ENCODE measurements around the gene C19orf53.
"Not testable (repeated sequence)": the region's sequence is repeated elsewhere in the genome, so short reads cannot be mapped to it uniquely, and the experiment has no call there.

The C19orf53 gene

DNA sequence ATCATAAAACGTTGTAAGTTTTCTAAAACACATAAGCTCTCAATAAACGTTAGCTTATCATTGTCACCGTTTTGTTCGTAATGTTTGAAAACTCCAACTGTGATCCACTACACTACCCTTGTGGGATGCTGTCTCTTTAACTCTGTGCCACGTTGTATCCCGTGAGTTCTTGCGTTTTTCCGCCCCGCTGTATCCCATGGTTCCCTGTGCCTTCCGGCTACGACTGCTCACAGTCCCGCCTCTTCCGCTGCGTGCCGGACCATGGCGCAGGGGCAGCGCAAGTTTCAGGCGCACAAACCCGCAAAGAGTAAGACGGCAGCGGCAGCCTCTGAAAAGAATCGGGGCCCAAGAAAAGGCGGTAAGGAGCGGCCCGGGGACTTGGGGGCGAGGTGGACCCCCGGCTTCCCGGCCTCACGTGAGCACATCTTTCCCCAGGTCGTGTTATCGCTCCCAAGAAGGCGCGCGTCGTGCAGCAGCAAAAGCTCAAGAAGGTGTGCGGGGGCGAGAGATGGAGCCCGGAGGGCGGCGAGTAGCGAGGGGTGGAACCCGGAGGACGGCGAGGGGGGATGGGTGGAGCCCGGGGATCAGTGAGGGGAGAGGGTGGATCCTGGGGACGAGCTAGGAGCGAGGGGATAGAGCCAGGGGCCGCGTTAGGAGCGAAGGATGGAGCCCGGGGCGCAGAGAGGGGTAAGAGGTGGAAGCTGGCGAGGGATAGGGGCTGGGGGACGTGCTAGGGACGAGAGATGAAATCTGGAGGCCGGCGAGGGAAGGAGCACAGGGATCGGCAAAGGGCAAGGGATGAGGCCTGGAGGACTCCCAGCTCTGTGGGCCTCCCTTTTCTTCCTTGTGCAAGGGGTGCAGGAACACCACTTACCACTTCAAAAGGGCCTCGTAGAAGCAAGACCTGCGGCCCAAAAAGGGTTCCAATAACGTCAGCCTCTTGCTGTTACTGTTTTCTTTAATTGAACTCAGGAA, at the start of gene C19orf53:
Gene C19orf53, plus strand, starts transcription at position 240 of the 975 bp plus-strand sequence. Its CDS starts 22 bp downstream, at position 262.
- peak; percentile 81 for DNase-seq

DNA sequence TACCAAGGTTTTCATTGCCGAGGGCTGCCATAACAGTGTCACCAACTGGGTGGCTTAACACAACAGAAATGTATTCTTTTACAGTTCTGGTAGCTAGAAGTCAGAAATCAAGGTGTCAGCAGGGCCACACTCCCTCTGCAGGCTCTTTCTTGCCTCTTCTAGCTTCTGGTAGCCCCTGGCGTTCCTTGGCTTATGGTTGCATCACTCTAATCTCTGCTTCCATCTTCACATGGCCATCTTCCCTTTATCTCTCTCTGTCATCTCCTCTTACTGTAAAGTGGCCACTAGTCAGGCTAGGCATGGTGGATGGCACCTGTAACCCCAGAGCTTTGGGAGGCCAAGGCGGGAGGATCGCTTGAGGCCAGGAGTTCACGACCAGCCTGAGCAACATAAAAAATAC, 47.9 kb upstream of the C19orf53 start:
- no peak for DNase-seq

DNA sequence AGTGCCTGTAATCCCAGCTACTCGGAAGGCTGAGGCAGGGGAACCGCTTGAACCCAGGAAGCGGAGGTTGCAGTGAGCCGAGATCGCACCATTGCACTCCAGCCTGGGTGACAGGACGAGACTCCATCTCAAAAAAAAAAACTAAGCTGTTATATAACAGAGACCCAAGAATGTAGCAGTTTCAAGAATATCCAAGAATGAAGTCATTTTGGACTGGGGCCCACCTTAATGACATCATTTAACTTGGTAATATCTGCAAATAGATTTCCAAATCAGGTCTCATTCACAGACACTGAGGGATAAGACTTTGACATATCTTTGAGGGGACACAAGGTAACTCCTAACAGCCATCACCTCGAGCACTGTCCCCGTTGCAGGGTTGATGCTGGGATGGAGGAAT, 46.5 kb upstream of the C19orf53 start:
- DNase-seq, result no peak

DNA sequence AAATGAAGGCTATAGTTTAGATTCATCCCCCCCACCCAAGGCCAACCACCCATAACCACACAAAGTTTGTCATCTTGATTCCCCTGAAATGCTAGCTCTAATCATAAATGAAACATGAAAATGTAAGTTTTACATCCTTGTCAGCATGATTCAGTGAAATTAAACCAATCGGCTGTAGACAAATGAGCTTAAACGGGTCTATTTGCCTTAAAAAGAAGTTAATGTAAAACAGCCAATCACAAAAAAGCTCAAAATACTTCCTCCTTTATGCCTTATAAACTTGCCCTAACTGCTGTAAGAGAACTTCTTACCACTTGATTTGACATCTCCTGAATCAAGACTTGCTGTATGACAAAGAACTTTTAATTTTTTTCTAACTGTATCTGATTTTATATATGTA, 44.4 kb upstream of the C19orf53 start:
- no peak for DNase-seq

- peak; percentile 79 for DNase-seq
Measured at GRCh38 chr19:13731147-13731964, 42.9 kb upstream of the C19orf53 start.

DNA sequence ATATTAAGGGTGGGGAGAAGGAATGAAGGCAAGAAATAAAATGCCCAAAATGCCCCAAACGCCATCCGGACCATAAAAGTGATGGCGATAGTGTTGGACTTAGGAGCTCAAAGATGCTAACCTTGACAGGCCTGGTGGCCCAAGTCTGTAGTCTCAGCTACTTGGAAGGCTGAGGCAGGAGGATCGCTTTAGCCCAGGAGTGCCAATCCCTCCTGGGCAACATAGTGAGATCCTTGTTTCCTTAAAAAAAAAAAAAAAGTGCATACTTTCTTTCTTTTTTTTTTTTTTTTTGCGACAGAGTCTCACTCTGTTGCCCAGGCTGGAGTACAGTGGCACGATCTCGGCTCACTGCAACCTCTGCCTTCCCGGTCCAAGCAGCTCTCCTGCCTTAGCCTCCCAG, 41.9 kb upstream of the C19orf53 start:
- no peak for DNase-seq

DNA sequence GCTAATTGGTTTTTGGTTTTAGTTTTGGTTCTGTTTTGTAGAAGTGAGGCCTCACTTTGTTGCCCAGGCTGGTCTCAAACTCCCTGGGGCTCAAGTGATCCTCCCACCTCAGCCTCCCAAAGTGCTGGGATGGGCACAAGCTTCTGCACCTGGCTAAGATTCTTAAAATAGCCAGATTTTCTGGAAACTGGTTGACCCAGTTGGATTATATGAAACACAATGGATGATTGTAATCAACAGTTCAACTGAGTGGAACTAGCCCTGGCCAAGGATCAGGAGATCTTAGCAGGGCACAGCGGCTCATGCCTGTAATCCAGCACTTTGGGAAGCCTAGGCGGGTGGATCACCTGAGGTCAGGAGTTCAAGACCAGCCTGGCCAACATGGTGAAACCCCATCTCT, 39.5 kb upstream of the C19orf53 start:
- no peak for DNase-seq

- DNase-seq, result no peak
Measured at GRCh38 chr19:13738073-13738472, 36.2 kb upstream of the C19orf53 start.

DNA sequence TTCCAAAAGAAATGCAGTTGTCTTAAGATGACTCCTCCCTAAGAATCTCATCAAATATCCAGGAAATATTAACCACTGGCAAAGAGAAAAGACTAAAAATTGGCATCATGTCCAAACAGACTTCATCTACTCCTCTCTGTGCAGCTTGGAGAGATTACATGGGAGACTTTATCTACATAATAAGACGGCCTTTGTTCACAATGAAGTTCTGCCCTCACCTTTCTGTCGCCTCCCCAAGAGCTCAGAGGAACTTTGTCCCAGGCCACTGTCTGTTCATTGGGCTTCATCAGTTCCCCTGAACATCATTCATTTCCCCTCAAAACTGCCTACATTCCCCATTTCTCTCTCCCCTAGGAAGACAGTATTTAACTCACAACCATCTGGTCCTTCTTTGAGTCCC, 32.4 kb upstream of the C19orf53 start:
- DNase-seq, result no peak

DNA sequence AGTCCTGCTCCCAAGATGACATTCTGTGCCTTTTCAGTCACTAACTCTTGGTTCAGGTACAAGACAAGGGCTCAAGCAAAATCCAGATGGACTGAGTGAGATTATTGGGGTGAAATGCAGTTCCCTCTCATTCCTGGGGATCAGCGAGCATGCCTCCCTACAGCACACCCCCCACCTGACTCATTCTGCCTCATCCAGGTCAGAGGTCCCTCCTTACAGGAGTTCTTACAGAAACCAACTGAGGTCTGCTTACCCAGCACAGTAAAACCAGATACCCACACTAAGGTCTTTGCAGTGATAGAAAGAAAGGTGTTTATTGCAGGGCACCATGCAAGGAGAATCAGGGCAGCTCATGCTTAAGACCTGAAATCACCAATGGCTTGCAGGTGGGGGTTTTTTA, 31.5 kb upstream of the C19orf53 start:
- DNase-seq, result no peak

GRCh38 chr19:13744174-13744573, 30.1 kb upstream of the C19orf53 start:
- DNase-seq, result no peak

DNA sequence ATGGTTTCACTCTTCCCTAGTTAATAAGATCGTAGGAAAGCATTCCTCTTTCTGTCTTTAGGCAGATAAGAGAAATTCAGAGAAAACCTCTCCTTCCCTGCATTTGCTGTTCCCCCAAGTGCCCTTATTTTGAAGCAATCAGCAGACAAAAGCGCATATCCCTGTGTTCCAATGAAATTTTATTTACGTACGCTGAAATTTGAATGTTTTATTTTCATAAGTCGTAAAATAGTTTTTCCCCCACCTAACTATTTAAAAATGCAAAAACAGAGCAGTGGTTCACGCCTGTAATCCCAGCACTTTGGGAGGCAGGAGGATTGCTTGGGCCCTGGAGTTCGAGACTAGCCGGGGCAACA, 27.2 kb upstream of the C19orf53 start:
- no peak for DNase-seq

- DNase-seq, result no peak
Measured at GRCh38 chr19:13748169-13748828, 26.0 kb upstream of the C19orf53 start.

DNA sequence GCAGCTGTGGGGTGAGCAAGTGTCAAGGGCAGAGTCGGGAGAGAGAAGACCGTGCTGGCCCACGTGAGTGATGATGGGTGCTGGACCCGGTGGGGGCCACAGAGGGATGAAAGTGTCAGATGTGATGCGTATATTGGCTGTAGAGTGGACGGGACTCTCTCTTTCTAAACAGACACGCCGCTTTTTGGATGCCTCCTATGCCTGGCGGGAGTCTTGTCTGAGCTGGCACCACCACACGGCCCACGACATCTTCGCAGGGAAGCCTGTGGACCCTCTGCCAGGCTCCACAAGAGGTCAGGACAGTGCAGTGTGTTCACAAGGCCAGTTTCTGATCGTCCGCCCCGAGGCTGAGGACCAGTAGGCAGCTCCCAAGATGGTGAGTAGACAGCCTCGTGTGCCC, 22.8 kb upstream of the C19orf53 start:
- no peak for DNase-seq

- not testable (repeated sequence) for DNase-seq
Measured at GRCh38 chr19:13753622-13754021, 20.6 kb upstream of the C19orf53 start.

GRCh38 chr19:13756210-13756609, 18.0 kb upstream of the C19orf53 start:
- DNase-seq, result no peak

GRCh38 chr19:13757805-13758772, 16.2 kb upstream of the C19orf53 start:
- DNase-seq, result no peak

- DNase-seq, result no peak
Measured at GRCh38 chr19:13758795-13759194, 15.5 kb upstream of the C19orf53 start.

DNA sequence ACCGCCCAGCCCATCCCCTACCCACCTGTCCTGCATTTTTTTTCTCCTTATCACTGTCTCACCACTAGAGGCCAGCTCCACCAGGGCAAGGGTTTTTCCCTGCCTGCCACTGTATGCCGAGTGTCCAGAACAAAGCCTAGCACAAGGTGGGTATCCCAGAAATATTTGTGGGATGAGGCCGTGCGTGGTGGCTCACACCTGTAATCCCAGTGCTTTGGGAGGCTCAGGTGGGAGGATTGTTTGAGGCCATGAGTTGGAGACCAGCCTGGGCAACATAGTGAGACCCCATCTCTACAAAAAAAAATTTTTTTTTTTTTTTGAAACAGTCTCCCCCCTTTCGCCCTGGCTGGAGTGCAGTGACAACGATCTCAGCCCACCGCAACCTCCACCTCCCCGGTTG, 12.8 kb upstream of the C19orf53 start:
- DNase-seq, result no peak

DNA sequence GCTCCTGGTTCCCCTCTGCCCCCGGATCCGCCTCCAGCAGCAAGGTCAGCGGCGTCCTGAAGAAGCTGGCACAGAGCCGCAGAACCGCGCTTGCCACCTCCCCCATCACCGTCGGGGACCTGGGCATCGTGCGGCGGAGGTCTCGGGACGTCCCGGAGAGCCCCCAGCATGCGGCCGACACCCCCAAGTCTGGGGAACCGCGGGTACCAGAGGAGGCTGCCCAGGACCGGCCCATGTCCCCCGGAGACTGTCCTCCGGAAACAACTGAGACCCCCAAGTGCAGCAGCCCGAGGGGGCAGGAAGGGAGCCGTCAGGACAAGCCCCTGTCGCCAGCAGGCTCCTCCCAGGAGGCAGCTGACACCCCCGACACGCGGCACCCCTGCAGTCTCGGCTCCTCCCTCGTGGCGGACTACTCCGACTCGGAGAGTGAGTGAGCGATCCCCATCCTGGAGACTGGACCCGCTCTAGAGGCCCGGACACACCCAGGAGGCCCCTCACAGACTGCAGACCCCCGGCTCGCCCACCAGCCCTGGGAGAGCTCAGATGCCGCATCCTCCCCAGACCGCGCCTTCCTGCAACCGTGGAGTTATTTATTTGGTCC, 11.5 kb upstream of the C19orf53 start:
- DNase-seq, result no peak

DNA sequence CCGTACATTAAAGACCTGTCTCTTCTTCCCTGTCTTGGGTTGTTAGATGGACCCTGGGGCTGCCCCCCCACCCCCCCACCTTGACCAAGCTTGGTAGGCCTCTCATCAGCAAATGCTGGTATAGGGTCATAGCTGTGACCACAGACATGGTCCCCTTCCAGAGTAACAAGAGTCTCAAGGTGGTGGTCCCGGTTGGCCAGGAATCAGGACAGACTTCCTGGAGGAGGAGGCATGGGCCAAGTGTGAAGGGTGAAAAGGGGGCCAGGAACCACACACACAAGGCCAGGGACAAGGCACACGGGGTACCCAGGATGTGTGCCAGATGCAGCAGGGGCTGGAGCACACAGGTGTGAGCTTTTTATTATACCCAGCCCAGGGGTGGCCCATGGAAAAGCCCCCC, 11.0 kb upstream of the C19orf53 start:
- no peak for DNase-seq

Measured in NCI-H446 treated with DMSO at 0.1 percent for 48 hours (cell line).